GM12878 (cell line): ENCODE results near the gene DNAI4.

Experiments
- ASH2L ChIP-seq: fragments of 300-600, 200-600 bp; sonication (generic); IDR thresholded peaks from 2 replicates; pipeline ENCODE4 v1.6.1; 2017; ENCODE audit warnings: low read depth, mild to moderate bottlenecking, borderline replicate concordance
- CHD1 ChIP-seq: IDR thresholded peaks from 2 replicates; pipeline ENCODE4 v1.6.1; 2012; ENCODE audit warnings: low read depth, low read length, improper control_type of control experiment
- CREB1 ChIP-seq: IDR thresholded peaks from 2 replicates; pipeline ENCODE4 v1.6.1; 2012; ENCODE audit warnings: low read depth, mild to moderate bottlenecking, inconsistent platforms
- GABPA ChIP-seq: IDR thresholded peaks from 2 replicates; pipeline ENCODE4 v1.6.1; 2014; ENCODE audit warnings: antibody characterized with exemption, low read depth, mild to moderate bottlenecking, inconsistent platforms
- HCFC1 ChIP-seq: fragments of 150-350 bp; IDR thresholded peaks from 2 replicates; pipeline ENCODE4 v1.6.1; 2014; ENCODE audit warnings: low read length
- NRF1 ChIP-seq: conservative IDR thresholded peaks from 2 replicates; pipeline ENCODE4 v1.6.1; 2011; ENCODE audit warnings: mild to moderate bottlenecking, low read depth, low read length, improper control_type of control experiment
- POLR2A ChIP-seq: IDR thresholded peaks from 2 replicates; pipeline ENCODE4 v1.6.1; 2011; ENCODE audit warnings: low read depth, mild to moderate bottlenecking, low read length
- POLR2AphosphoS5 ChIP-seq: IDR thresholded peaks from 2 replicates; pipeline ENCODE4 v1.6.1; 2011; ENCODE audit warnings: mild to moderate bottlenecking, low read length, inconsistent platforms
- ZNF274 ChIP-seq: IDR thresholded peaks from one replicate; pipeline ENCODE4 v1.8.0; 2011; ENCODE audit not compliant: insufficient read length, insufficient read depth
- TF ChIP-seq, protein P1 (sequence below), 3 experiments: IDR thresholded peaks in 2 of 3; conservative IDR thresholded peaks in 1 of 3; 2 replicates each; pipeline ENCODE4 v1.5.1; 2011; ENCODE audit warnings: low read depth in 3 of 3, low read length in 3 of 3, mild to moderate bottlenecking in 3 of 3, control low read depth in 2 of 3, moderate library complexity in 2 of 3, inconsistent platforms in 1 of 3, mixed read lengths in 1 of 3; ENCODE audit not compliant: control insufficient read depth in 2 of 3, insufficient read depth in 1 of 3; ENCODE audit errors: extremely low read depth in 1 of 3
- TF ChIP-seq, protein P2 (sequence below): IDR thresholded peaks from 2 replicates; pipeline ENCODE4 v1.6.1; 2012; ENCODE audit warnings: low read depth, low read length, improper control_type of control experiment
- TF ChIP-seq, protein P3 (sequence below): IDR thresholded peaks from 2 replicates; pipeline ENCODE4 v1.6.1; 2012; ENCODE audit warnings: low read depth, low read length, improper control_type of control experiment

DNA sequence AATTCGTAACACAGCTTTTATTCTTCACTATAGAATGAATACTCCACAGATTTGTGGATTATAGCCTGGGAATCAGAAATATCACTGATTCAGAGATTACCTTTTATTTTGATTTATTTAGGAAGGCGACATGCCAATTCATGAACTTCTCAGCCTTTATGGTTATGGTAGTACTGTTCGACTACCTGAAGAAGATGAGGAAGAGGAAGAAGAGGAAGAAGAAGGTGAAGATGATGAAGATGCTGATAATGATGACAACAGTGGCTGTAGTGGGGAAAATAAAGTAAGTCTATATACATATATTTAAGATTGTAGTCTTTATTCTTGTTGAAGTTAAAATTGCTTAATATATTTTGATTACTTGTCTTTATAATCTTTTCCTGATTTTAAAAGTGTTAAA is 33.3 kb upstream of the DNAI4 start:
- no peak for TF ChIP-seq GABPA
- no peak for TF ChIP-seq CREB1
- no peak for TF ChIP-seq ZNF274
- no peak for TF ChIP-seq POLR2A
- TF ChIP-seq NRF1: no peak
- TF ChIP-seq CHD1: no peak
- TF ChIP-seq POLR2AphosphoS5: no peak
- TF ChIP-seq HCFC1: no peak
- TF ChIP-seq, protein P1, sequence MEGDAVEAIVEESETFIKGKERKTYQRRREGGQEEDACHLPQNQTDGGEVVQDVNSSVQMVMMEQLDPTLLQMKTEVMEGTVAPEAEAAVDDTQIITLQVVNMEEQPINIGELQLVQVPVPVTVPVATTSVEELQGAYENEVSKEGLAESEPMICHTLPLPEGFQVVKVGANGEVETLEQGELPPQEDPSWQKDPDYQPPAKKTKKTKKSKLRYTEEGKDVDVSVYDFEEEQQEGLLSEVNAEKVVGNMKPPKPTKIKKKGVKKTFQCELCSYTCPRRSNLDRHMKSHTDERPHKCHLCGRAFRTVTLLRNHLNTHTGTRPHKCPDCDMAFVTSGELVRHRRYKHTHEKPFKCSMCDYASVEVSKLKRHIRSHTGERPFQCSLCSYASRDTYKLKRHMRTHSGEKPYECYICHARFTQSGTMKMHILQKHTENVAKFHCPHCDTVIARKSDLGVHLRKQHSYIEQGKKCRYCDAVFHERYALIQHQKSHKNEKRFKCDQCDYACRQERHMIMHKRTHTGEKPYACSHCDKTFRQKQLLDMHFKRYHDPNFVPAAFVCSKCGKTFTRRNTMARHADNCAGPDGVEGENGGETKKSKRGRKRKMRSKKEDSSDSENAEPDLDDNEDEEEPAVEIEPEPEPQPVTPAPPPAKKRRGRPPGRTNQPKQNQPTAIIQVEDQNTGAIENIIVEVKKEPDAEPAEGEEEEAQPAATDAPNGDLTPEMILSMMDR (IDR thresholded peaks at IDR 0.05 in 2 of 3, conservative IDR thresholded peaks at IDR 0.05 in 1 of 3; ENCODE audit: control insufficient read depth in 2 of 3, extremely low read depth in 1 of 3, insufficient read depth in 1 of 3, low read depth in 3 of 3, low read length in 3 of 3): no peak
- no peak for TF ChIP-seq ASH2L
- TF ChIP-seq, protein P2, sequence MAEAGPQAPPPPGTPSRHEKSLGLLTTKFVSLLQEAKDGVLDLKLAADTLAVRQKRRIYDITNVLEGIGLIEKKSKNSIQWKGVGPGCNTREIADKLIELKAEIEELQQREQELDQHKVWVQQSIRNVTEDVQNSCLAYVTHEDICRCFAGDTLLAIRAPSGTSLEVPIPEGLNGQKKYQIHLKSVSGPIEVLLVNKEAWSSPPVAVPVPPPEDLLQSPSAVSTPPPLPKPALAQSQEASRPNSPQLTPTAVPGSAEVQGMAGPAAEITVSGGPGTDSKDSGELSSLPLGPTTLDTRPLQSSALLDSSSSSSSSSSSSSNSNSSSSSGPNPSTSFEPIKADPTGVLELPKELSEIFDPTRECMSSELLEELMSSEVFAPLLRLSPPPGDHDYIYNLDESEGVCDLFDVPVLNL: no peak
- TF ChIP-seq, protein P3, sequence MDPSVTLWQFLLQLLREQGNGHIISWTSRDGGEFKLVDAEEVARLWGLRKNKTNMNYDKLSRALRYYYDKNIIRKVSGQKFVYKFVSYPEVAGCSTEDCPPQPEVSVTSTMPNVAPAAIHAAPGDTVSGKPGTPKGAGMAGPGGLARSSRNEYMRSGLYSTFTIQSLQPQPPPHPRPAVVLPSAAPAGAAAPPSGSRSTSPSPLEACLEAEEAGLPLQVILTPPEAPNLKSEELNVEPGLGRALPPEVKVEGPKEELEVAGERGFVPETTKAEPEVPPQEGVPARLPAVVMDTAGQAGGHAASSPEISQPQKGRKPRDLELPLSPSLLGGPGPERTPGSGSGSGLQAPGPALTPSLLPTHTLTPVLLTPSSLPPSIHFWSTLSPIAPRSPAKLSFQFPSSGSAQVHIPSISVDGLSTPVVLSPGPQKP: no peak
